ENCODE measurements around the gene CAB39L.
A peak's percentile ranks its signal among the peaks of the same experiment; 100 is the strongest.

CAB39L gene

GRCh38 chr13:49417161-49417560 is 26.7 kb downstream of the CAB39L start:
- no peak overlapping the region for H2BK15ac ChIP-seq (ENCODE audit: low read depth, poor library complexity, severe bottlenecking)
- 89% methylated on average over 2 of the region's 3 CpGs for WGBS
- no peak overlapping the region for H2AK5ac ChIP-seq (ENCODE audit: low read length, severe bottlenecking)
- no peak overlapping the region for H3K18ac ChIP-seq (ENCODE audit: low read depth in 1 of 2, low read length in 2 of 2)
- no peaks in the 10 kb centered on the region for H3K27me3 ChIP-seq (ENCODE audit: control insufficient read depth in 1 of 2, insufficient read depth in 1 of 2, low read length in 2 of 2)
- no peak overlapping the region for H2BK5ac ChIP-seq (ENCODE audit: low read depth, low read length, poor library complexity, severe bottlenecking)
- H3K14ac ChIP-seq (ENCODE audit: low read length in 2 of 2), result no peak overlapping the region
- no peak overlapping the region for H3K23ac ChIP-seq (ENCODE audit: low read length in 2 of 2)
- H3K9ac ChIP-seq (ENCODE audit: low read length), result no peak overlapping the region
- H4K91ac ChIP-seq (ENCODE audit: low read length), result no peak overlapping the region
- H3K4me3 ChIP-seq (ENCODE audit: insufficient read depth in 1 of 2, low read depth in 1 of 2, low read length in 2 of 2), result no peak overlapping the region
- no peak overlapping the region for H3K4ac ChIP-seq (ENCODE audit: low read depth in 1 of 2, low read length in 2 of 2)
- no peak overlapping the region for H4K8ac ChIP-seq (ENCODE audit: low read length)
- no peak overlapping the region for H2AFZ ChIP-seq (ENCODE audit: low read depth, low read length)
- no peaks in the 10 kb centered on the region for H3K36me3 ChIP-seq (ENCODE audit: control insufficient read depth in 1 of 2, insufficient read depth in 2 of 2, low read depth in 1 of 2, low read length in 2 of 2)
- DNase-seq, result no peak
- no peak overlapping the region for H2BK12ac ChIP-seq (ENCODE audit: low read length in 2 of 2)
- H3K79me1 ChIP-seq (replicated peaks; ENCODE audit: low read length, poor library complexity, severe bottlenecking), result peaks cover 1% of the 10 kb centered on the region
- no peaks in the 10 kb centered on the region for H3K9me3 ChIP-seq (ENCODE audit: control insufficient read depth, low read length)
- H3K27ac ChIP-seq (ENCODE audit: low read length, poor library complexity, severe bottlenecking), result no peak overlapping the region
- peaks cover 1% of the 10 kb centered on the region for H3K4me1 ChIP-seq (ENCODE audit: control insufficient read depth, insufficient read depth, low read depth, low read length)
- no peak overlapping the region for H3K4me2 ChIP-seq (ENCODE audit: low read length, poor library complexity, severe bottlenecking)
- no peak overlapping the region for H2BK120ac ChIP-seq (ENCODE audit: low read depth, low read length)

DNA sequence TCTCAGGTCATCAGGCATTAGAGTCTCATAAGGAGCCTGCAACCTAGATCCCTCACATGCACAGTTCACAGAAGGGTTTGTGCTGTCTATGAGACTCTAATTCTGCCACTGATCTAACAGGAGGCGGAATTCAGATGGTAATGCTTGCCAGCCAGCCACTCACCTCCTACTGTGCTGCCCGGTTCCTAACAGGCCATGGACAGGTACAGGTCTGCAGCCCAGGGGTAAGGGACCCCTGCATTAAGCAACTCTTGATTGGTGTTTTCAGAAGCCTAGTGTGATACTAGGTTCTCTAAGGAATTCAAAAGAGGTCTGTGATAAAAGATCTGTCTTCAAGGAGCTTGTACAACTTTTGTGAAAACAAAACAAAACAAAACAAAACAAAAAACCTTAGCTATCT is 31.1 kb downstream of the CAB39L start:
- Histone ChIP-seq H2AFZ (ENCODE audit: low read depth, low read length) (no peak overlapping the region), H3K79me1 (replicated peaks; ENCODE audit: low read length, poor library complexity, severe bottlenecking) (peaks cover 1% of the 10 kb centered on the region), H3K4ac (ENCODE audit: low read depth in 1 of 2, low read length in 2 of 2) (no peak overlapping the region), H4K91ac (ENCODE audit: low read length) (no peak overlapping the region), H3K23ac (ENCODE audit: low read length in 2 of 2) (no peak overlapping the region), H3K4me2 (ENCODE audit: low read length, poor library complexity, severe bottlenecking) (no peak overlapping the region), H2BK12ac (ENCODE audit: low read length in 2 of 2) (no peak overlapping the region), H2BK120ac (ENCODE audit: low read depth, low read length) (no peak overlapping the region), H3K4me3 (ENCODE audit: insufficient read depth in 1 of 2, low read depth in 1 of 2, low read length in 2 of 2) (no peak overlapping the region), H2BK15ac (ENCODE audit: low read depth, poor library complexity, severe bottlenecking) (no peak overlapping the region), H3K14ac (ENCODE audit: low read length in 2 of 2) (peak overlapping the region in 1 of 2 experiments; percentile 57), H3K36me3 (ENCODE audit: control insufficient read depth in 1 of 2, insufficient read depth in 2 of 2, low read depth in 1 of 2, low read length in 2 of 2) (no peaks in the 10 kb centered on the region), H3K18ac (ENCODE audit: low read depth in 1 of 2, low read length in 2 of 2) (no peak overlapping the region), H2AK5ac (ENCODE audit: low read length, severe bottlenecking) (no peak overlapping the region), H3K27me3 (ENCODE audit: control insufficient read depth in 1 of 2, insufficient read depth in 1 of 2, low read length in 2 of 2) (no peaks in the 10 kb centered on the region), H3K9me3 (ENCODE audit: control insufficient read depth, low read length) (no peaks in the 10 kb centered on the region), H3K9ac (ENCODE audit: low read length) (no peak overlapping the region), H4K8ac (ENCODE audit: low read length) (no peak overlapping the region), H2BK5ac (ENCODE audit: low read depth, low read length, poor library complexity, severe bottlenecking) (no peak overlapping the region), H3K27ac (ENCODE audit: low read length, poor library complexity, severe bottlenecking) (no peak overlapping the region), H3K4me1 (ENCODE audit: control insufficient read depth, insufficient read depth, low read depth, low read length) (no peaks in the 10 kb centered on the region)
- 85% methylated on average over 2 of the region's 2 CpGs for WGBS
- no peak for DNase-seq

DNA sequence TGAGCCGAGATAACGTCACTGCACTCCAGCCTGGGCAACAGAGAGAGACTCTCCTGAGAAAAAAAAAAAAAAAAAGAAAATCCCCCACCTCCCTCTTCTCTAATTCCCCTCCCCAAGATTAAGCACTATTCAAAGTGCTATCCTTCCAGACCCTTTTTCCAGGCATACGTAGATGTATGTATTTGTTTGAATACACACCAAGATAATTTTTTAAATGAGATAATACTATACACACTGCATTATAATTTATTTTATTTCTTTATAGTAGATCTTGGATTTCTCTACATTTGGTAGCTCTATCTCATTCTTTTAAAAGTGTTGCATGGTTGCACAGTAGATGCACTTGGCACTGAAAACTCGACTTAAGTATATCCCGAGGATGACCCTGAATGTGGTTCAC is 32.5 kb downstream of the CAB39L start:
- H2AFZ ChIP-seq (ENCODE audit: low read depth, low read length), result no peak overlapping the region

GRCh38 chr13:49410477-49410876 is 33.4 kb downstream of the CAB39L start:
- Histone ChIP-seq H2BK15ac (ENCODE audit: low read depth, poor library complexity, severe bottlenecking) (no peak overlapping the region), H4K8ac (ENCODE audit: low read length) (no peak overlapping the region), H2BK5ac (ENCODE audit: low read depth, low read length, poor library complexity, severe bottlenecking) (no peak overlapping the region), H3K14ac (ENCODE audit: low read length in 2 of 2) (no peak overlapping the region), H2AFZ (ENCODE audit: low read depth, low read length) (no peak overlapping the region), H3K27ac (ENCODE audit: low read length, poor library complexity, severe bottlenecking) (no peak overlapping the region), H3K4me3 (ENCODE audit: insufficient read depth in 1 of 2, low read depth in 1 of 2, low read length in 2 of 2) (no peak overlapping the region), H3K9me3 (ENCODE audit: control insufficient read depth, low read length) (no peaks in the 10 kb centered on the region), H2BK12ac (ENCODE audit: low read length in 2 of 2) (no peak overlapping the region), H2AK5ac (ENCODE audit: low read length, severe bottlenecking) (no peak overlapping the region), H3K4ac (ENCODE audit: low read depth in 1 of 2, low read length in 2 of 2) (no peak overlapping the region), H3K23ac (ENCODE audit: low read length in 2 of 2) (no peak overlapping the region), H3K27me3 (ENCODE audit: control insufficient read depth in 1 of 2, insufficient read depth in 1 of 2, low read length in 2 of 2) (no peaks in the 10 kb centered on the region), H3K4me2 (ENCODE audit: low read length, poor library complexity, severe bottlenecking) (no peak overlapping the region), H4K91ac (ENCODE audit: low read length) (no peak overlapping the region), H3K4me1 (ENCODE audit: control insufficient read depth, insufficient read depth, low read depth, low read length) (no peaks in the 10 kb centered on the region), H3K36me3 (ENCODE audit: control insufficient read depth in 1 of 2, insufficient read depth in 2 of 2, low read depth in 1 of 2, low read length in 2 of 2) (no peaks in the 10 kb centered on the region), H3K79me1 (replicated peaks; ENCODE audit: low read length, poor library complexity, severe bottlenecking) (peaks cover 1% of the 10 kb centered on the region), H3K18ac (ENCODE audit: low read depth in 1 of 2, low read length in 2 of 2) (no peak overlapping the region), H3K9ac (ENCODE audit: low read length) (no peak overlapping the region), H2BK120ac (ENCODE audit: low read depth, low read length) (no peak overlapping the region)
- DNase-seq, result no peak

More for the DNA sequence above, 32.5 kb downstream of the CAB39L start:
- Histone ChIP-seq H3K4ac (ENCODE audit: low read depth in 1 of 2, low read length in 2 of 2) (no peak overlapping the region), H4K91ac (ENCODE audit: low read length) (no peak overlapping the region), H3K9ac (ENCODE audit: low read length) (no peak overlapping the region), H3K27ac (ENCODE audit: low read length, poor library complexity, severe bottlenecking) (no peak overlapping the region), H2BK5ac (ENCODE audit: low read depth, low read length, poor library complexity, severe bottlenecking) (no peak overlapping the region), H2AK5ac (ENCODE audit: low read length, severe bottlenecking) (no peak overlapping the region), H3K4me3 (ENCODE audit: insufficient read depth in 1 of 2, low read depth in 1 of 2, low read length in 2 of 2) (no peak overlapping the region), H2BK120ac (ENCODE audit: low read depth, low read length) (no peak overlapping the region), H3K18ac (ENCODE audit: low read depth in 1 of 2, low read length in 2 of 2) (no peak overlapping the region), H3K4me2 (ENCODE audit: low read length, poor library complexity, severe bottlenecking) (no peak overlapping the region), H3K9me3 (ENCODE audit: control insufficient read depth, low read length) (no peaks in the 10 kb centered on the region), H3K27me3 (ENCODE audit: control insufficient read depth in 1 of 2, insufficient read depth in 1 of 2, low read length in 2 of 2) (no peaks in the 10 kb centered on the region), H2BK12ac (ENCODE audit: low read length in 2 of 2) (no peak overlapping the region), H3K14ac (ENCODE audit: low read length in 2 of 2) (no peak overlapping the region), H3K79me1 (replicated peaks; ENCODE audit: low read length, poor library complexity, severe bottlenecking) (peaks cover 1% of the 10 kb centered on the region), H4K8ac (ENCODE audit: low read length) (no peak overlapping the region), H3K4me1 (ENCODE audit: control insufficient read depth, insufficient read depth, low read depth, low read length) (no peaks in the 10 kb centered on the region), H2BK15ac (ENCODE audit: low read depth, poor library complexity, severe bottlenecking) (no peak overlapping the region), H3K23ac (ENCODE audit: low read length in 2 of 2) (no peak overlapping the region), H3K36me3 (ENCODE audit: control insufficient read depth in 1 of 2, insufficient read depth in 2 of 2, low read depth in 1 of 2, low read length in 2 of 2) (no peaks in the 10 kb centered on the region)
- 94% methylated on average over 4 of the region's 5 CpGs for WGBS
- DNase-seq, result no peak
